Neutrophil (primary cell): ENCODE results near the gene CRX.

Experiments
- H3K27ac ChIP-seq: fragments of 200-600 bp; sonication (generic); 2 replicates; pipeline ENCODE4 v1.5.1; 2016; ENCODE audit warnings: mild to moderate bottlenecking, moderate library complexity
- H3K27me3 ChIP-seq: fragments of 200-600 bp; sonication (generic); 2 replicates; pipeline ENCODE4 v1.6.0; 2016; ENCODE audit warnings: mild to moderate bottlenecking
- H3K36me3 ChIP-seq: fragments of 200-600 bp; sonication (generic); 2 replicates; pipeline ENCODE4 v1.5.1; 2017
- H3K4me1 ChIP-seq, 2 experiments: fragments of 200-600 bp in 1 of 2; sonication (generic) in 1 of 2; 1 replicate in 1 of 2; 2 replicates in 1 of 2; pipeline versions ENCODE4 v1.5.1 to v1.6.1; 2013 to 2016; ENCODE audit warnings: low read depth in 1 of 2, low read length in 1 of 2, mild to moderate bottlenecking in 1 of 2, moderate library complexity in 1 of 2; ENCODE audit not compliant: control insufficient read depth in 1 of 2, insufficient read depth in 1 of 2
- H3K4me3 ChIP-seq, 2 experiments: fragments of 200-600 bp in 1 of 2; sonication (generic) in 1 of 2; 1 replicate in 1 of 2; 2 replicates in 1 of 2; pipeline ENCODE4 v1.5.1; 2013 to 2016; ENCODE audit warnings: low read depth in 1 of 2, low read length in 1 of 2, mild to moderate bottlenecking in 1 of 2, moderate library complexity in 1 of 2
- H3K9me3 ChIP-seq: fragments of 200-600 bp; sonication (generic); 2 replicates; pipeline ENCODE4 v1.5.1; 2016
- CTCF ChIP-seq: fragments of 200-600 bp; sonication (generic); IDR thresholded peaks from 2 replicates; pipeline ENCODE4 v1.5.1; 2016; ENCODE audit warnings: antibody characterized with exemption

Gene CRX

GRCh38 chr19:47891622-47891922 lies 69.8 kb downstream of the CRX start:
- no peaks in the 10 kb centered on the region for H3K36me3 ChIP-seq
- H3K27me3 ChIP-seq = no peaks in the 10 kb centered on the region
- H3K9me3 ChIP-seq = no peaks in the 10 kb centered on the region
- H3K4me1 ChIP-seq = no peaks in the 10 kb centered on the region
- no peak overlapping the region for H3K27ac ChIP-seq
- H3K4me3 ChIP-seq = no peak overlapping the region
- TF ChIP-seq CTCF = no peak

GRCh38 chr19:47891923-47892666 lies 70.4 kb downstream of the CRX start:
- no peak for TF ChIP-seq CTCF

More at GRCh38 chr19:47891923-47892666, 70.4 kb downstream of the CRX start:
- no peaks in the 10 kb centered on the region for H3K36me3 ChIP-seq
- H3K27ac ChIP-seq = no peak overlapping the region
- no peaks in the 10 kb centered on the region for H3K4me1 ChIP-seq
- no peaks in the 10 kb centered on the region for H3K27me3 ChIP-seq
- no peaks in the 10 kb centered on the region for H3K9me3 ChIP-seq
- H3K4me3 ChIP-seq = no peak overlapping the region
